Measurements from ENCODE around the gene NECAP2. TPM values are rescaled to one million over a fixed set of nuclear protein-coding genes. Genes with fewer than 3 reads are reported as not detected.
A peak's percentile ranks its signal among the peaks of the same experiment; 100 is the strongest.
"Not testable (repeated sequence)": the region's sequence is repeated elsewhere in the genome, so short reads cannot be mapped to it uniquely, and the experiment has no call there.

The NECAP2 gene
- polyA plus RNA-seq, 5 donors: 74.2 to 84.1 (median 79.4) TPM

DNA sequence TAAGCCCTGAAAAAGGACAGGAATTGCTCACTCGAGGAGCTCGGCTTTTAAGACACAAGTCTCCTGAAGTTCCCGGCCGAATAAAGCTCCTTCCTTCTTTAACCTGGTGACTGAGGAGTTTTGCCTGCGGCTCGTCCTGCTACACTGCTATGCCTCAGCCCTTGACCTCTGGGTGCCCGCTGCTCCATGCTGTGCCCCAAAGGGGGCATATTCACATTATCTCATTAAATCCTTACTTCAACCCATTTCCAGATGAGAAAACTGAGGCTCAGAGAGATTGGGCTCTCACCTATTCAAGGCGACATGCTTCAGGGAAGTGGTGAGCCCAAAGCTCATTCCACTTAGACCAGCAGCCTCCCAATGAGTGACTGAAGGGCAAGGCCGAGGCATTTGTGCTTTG, 53.2 kb downstream of the NECAP2 start:
- not testable (repeated sequence) for DNase-seq

DNA sequence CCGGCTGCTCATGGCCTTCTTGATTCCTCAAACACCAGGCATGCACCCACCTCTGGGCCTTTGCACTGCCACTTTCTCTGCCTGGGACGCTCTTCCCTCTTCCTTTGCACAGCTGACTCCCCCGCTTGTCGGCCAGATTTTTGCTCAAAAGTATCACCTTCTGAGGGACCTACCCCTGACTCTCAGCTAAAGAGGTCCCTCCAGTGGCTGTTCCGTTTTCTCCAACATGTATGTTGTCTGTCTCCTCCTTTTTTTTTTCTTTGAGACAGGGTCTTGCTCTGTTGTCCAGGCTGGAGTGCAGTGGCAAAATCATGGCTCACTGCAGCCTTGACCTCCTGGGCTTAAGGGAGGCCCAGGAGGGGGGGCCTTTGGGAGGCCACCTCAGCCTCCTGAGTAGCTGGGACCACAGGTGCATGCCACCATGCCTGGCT, 57.0 kb downstream of the NECAP2 start:
- not testable (repeated sequence) for DNase-seq

DNA sequence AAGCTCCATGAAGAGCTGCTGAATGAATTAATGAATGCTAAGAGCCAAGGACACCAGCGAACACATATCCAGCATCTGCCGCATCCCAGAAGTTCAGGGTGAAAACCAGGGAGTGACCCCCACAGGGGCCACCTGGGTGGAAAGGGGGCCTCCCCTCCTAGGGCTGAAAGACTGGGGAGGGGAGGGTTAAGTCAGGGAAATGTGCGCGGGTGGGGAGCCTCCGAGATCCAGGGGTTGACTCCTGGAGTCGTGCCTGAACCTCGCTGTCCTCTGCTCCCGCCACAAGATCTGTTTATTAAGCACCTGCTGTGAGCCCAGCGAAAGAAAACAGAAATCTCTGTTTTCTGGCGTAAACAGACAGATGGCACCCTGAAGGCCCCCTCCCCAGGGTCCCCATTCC, 57.5 kb downstream of the NECAP2 start:
- DNase-seq: not testable (repeated sequence)

DNA sequence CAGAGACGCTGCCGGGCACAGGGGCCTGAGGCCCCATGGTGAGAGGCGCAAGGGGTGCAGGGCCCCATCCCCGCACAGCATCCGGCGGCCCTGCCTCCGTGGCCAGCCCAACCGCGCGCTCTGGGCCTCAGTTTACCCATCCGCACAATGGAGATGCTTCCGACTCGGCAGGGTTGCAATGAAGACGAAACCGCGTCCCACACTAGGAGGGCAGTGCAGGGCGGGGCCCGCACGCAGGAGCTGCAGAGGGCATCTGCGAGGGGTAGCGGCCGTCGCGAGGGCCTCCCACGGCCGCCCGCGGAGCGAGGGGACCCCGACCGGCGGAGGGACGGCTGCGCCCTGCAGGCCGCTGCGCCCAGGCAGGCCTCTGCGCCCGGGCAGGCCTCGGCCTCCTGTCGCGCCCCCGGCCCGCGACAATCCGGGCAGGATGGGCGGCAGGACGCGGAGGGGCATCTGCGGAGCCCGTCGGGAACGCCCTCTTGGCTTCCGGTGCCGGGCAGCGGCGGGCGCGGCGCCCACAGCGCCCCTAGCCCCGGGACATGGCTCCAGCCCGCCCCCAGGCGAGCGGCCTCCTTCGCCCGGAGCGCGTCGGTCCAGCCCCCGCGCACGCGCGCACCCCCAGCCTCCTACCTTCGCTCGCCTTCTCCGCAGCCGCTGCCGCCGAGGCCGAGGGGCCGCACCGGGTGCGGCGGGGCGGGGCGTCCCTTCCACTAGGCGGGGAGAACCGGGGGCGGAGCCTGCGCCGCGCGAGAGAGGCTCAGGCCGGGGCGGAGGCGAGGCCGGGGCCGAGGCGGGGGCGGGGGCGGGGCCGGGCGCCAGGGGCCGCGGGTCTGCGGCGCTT, 58.3 kb downstream of the NECAP2 start:
- DNase-seq: peak; percentile 90

DNA sequence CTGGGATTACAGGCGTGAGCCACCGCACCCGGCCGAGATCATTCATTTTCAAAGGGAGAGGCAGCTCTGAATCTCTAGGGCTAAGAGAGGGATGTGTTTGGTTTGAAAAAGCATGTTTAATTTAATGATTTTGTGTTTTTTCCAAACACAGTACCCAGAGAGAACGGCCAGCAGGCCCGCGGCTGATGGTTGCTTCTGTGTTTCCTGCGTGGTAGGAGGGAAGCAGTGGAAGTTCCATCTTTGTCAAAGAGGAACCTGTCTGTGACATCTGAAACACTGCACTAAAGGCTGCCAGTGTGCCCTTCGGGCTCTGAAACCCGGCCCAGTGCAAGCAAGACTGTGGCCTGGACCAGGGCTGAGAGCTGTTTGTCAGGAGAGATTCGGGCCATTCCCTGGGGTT, 59.9 kb downstream of the NECAP2 start:
- DNase-seq: not testable (repeated sequence)

DNA sequence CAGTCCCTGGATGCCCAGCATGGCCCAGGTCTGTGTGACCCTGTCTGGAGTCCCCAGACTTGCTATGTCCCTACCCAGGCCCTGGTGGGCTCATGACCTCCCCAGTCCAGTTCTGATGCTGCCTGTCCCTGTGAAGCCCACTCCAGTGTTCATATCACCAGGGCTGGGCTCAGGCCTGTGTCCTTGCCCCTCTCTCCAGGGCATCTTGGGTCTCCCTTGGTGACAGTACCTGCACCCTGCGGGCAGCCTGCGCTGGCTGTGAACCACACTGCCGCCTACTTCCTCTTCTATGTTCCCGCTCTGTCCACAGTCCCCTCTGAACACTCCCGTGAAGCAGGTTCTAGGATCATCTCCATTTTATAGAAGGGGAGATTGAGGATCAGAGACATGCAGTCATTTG, 60.5 kb downstream of the NECAP2 start:
- not testable (repeated sequence) for DNase-seq

DNA sequence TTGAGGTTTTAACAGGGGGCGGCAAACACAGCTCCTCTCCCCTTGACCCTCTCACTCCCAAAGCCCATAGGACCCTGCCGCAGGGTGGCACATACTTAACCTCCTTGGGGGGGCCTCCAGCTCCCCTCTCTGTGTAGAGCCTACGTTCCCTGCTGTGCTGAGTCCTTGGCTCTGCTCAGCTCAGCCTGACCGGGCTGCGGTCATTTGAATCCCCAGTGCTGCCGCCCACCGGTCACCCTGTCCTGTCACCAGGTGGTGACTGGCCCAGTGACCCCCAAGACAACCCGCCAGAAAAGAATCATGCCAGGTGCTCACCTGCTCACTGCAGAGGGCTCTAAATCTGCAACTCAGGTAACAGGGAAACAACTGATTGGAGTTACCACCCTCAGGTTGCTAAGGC, 60.9 kb downstream of the NECAP2 start:
- DNase-seq: not testable (repeated sequence)

DNA sequence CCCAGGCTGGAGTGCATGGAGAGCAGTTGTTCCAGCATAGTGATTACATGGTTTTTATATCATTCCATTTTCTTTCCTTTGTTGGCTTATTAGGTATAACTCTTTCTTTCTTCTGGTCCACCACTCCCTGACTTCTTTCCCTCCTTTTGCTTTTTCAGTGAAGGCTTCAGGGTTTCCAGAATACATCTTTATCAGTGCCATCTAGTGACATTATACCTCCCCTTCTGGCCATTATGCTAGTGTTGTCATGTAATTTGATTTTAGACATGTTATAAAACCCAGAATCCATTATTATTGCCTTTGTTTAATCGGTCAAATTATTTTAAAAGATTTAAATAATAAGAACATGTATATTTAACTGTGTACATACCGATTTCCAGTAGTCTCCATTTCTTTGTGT, 63.0 kb downstream of the NECAP2 start:
- DNase-seq: no peak

DNA sequence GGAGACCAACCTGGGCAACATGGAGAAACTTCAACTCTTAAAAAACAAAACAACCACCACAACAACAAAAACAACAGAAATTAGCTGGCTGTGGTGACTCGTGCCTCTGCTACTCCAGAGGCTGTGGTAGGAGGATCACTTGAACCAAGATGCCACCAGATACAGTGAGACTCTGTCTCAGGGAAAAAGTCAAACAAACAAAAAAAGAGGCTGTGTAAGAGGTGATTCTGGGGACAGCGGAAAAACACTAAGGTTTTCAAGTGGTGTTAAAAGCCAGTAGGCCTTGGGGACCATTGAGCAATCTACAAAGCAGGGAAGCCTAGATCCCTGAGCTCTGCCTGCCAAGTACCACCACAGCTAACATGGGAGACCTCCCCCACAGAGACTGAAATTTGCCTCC, 65.3 kb downstream of the NECAP2 start:
- not testable (repeated sequence) for DNase-seq

DNA sequence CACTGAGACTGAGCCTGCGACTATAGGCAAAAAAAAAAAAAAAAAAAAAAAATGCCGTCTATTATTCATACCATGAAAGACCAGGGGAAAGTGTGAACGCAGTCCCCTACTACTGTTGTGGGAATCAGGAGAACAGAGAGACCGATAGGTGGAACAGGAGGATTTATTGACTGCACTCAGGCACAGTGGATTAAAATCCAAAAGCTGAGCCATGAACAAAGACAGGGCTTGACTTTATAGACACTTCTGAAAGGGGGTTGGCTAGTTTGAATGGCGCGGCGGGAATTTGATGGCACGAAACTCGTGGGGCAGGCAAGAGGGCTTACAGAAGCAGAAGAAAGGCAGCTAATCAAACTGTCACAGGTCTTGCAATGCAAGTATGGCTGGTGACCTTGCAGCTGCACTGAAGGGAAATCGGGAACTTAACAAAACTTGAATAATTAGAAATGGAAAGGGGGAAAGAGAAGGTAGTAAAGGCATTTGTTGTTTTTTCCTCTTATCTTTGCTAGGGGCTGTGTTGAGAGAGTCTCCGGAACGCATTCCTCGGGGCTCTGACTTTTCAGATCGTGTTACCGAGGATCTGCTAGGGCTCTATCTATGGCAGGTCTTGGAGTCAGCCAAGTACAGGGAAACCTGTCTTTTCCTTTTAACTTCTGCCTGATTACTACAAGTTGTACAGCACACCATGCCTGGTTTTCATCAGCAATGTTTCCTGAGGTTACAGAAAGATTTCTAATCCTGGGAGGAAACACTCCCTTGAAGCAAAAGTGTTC, 66.0 kb downstream of the NECAP2 start:
- not testable (repeated sequence) for DNase-seq

DNA sequence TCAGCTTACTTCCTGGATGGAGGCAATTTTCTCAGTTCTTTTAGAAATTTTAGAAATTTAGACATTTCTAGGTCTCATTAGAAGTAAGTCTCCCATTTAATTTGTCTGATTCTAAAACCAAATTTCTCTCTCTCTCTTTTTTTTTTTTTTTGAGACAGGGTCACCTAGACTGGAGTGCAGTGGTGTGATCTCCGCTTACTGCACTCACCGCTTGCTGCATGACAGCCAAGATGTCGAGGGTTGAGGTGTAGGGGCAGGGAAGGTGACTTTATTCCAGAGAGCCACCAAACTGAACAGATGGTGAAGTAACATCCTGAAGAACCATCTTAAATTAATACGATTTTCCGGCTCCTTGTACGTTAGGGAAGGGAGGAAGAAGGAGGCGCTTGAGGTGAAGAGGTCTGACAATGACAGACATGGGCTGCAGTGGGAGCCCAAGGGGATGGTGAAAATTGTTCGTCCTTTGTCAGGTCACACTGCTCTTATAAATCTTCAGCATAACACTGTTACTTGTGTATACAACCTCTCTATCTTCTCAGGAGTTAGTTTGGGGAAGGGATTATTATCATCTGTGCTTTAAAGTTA, 68.4 kb downstream of the NECAP2 start:
- not testable (repeated sequence) for DNase-seq

Other genes starting within 250 kb of the NECAP2 start
- 10 to 100 TPM; 43.0 to 66.2 (median 59.9) TPM for gene ARHGEF19, start 228.1 kb upstream of the NECAP2 start, polyA plus RNA-seq (ENCODE audit: insufficient read depth in 1 of 5, insufficient read length in 5 of 5, low replicate concordance in 1 of 5)
- 1 to 10 TPM; 2.3 to 6.6 (median 4.1) TPM for gene CPLANE2, start 203.5 kb upstream of the NECAP2 start, polyA plus RNA-seq (ENCODE audit: insufficient read depth in 1 of 5, insufficient read length in 5 of 5, low replicate concordance in 1 of 5)
- 10 to 100 TPM; 16.1 to 24.8 (median 22.7) TPM for gene FBXO42, start 88.2 kb upstream of the NECAP2 start, polyA plus RNA-seq (ENCODE audit: insufficient read depth in 1 of 5, insufficient read length in 5 of 5, low replicate concordance in 1 of 5)
- gene SZRD1, start 73.5 kb upstream of the NECAP2 start, polyA plus RNA-seq (ENCODE audit: insufficient read depth in 1 of 5, insufficient read length in 5 of 5, low replicate concordance in 1 of 5): 100 to 1,000 TPM in 1 of 5 donors, 10 to 100 TPM in 4; 77.4 to 103 (median 83.0) TPM
- gene SPATA21, start 3.3 kb upstream of the NECAP2 start, polyA plus RNA-seq (ENCODE audit: insufficient read depth in 1 of 5, insufficient read length in 5 of 5, low replicate concordance in 1 of 5): under 1 TPM; 0.08 to 0.50 (median 0.33) TPM
- gene RNU1-1, start 73.6 kb downstream of the NECAP2 start, polyA plus RNA-seq (ENCODE audit: insufficient read depth in 1 of 5, insufficient read length in 5 of 5, low replicate concordance in 1 of 5): 1 to 10 TPM in 2 of 5 donors, not detected in 3; 1.3 to 2.7 TPM
- gene NBPF1, start 172.8 kb downstream of the NECAP2 start, polyA plus RNA-seq (ENCODE audit: insufficient read depth in 1 of 5, insufficient read length in 5 of 5, low replicate concordance in 1 of 5): 100 to 1,000 TPM in 3 of 5 donors, 10 to 100 TPM in 2; 81.9 to 115 (median 106) TPM
- gene RNU1-3, start 226.2 kb downstream of the NECAP2 start, polyA plus RNA-seq (ENCODE audit: insufficient read depth in 1 of 5, insufficient read length in 5 of 5, low replicate concordance in 1 of 5): 1 to 10 TPM in 2 of 5 donors, not detected in 3; 1.3 to 2.7 TPM